ENCODE data around the gene C19orf38. TPM values are rescaled to one million over a fixed set of nuclear protein-coding genes. Genes with fewer than 3 reads are reported as not detected.
"Not testable (repeated sequence)": the region's sequence is repeated elsewhere in the genome, so short reads cannot be mapped to it uniquely, and the experiment has no call there.

The C19orf38 gene
- total RNA-seq, 1 donor from 2014 or later = not detected

- ATAC-seq = no peak
Measured at GRCh38 chr19:10826231-10826630, 22.0 kb upstream of the C19orf38 start.

DNA sequence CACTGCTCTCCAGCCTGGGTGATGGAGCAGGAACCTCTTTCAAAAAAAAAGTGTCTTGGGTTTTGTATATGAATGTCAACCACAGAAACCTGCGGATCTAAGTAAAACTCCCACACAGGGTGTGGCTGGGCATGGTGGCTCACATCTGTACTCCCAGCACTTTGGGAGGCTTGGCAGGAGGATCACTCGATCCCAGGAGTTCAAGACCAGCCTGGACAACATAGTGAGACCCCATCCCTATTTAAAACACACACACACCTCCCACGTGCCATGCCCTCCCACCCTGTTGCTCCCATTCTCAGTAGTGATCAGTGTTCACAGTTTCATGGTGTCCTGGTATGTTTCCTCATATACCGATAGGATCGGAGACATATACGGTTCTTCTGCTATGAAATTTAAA, 21.4 kb upstream of the C19orf38 start:
- no peak for ATAC-seq

DNA sequence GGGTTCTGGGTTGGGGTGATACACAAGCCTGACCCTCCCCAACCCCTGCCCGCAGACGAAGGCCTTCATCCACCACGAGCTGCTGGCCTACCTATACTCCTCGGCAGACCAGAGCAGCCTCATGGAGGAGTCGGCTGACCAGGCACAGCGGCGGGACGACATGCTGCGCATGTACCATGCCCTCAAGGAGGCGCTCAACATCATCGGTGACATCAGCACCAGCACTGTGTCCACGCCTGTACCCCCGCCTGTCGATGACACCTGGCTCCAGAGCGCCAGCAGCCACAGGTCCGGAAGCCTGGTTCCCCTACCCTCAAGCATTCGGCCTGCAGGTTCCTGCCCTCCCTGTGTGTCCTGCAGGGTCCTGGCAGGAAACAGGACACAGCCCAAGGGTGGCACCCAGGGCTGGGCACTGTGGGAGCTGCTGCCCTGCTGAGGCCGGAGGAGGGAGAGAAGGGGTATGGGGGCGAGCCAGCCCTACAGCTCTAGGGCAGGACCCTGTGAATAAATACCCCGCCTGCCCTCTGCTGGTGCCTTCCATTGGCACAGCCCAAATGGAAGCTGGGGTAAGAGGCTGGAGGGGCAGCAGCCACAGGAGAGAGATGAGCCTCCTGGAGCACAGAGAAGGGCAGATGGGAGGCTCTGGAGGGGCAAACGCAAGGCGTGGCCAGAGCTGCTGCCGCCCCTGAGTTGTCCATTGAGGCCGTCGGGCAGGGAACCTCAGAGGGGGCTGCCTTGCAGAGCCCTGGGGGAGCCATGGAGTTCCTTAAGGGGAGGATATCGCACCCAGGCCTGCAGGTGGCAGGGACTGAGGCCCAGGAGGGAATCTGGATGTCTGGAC, 19.0 kb upstream of the C19orf38 start:
- peak; percentile 4 for ATAC-seq

DNA sequence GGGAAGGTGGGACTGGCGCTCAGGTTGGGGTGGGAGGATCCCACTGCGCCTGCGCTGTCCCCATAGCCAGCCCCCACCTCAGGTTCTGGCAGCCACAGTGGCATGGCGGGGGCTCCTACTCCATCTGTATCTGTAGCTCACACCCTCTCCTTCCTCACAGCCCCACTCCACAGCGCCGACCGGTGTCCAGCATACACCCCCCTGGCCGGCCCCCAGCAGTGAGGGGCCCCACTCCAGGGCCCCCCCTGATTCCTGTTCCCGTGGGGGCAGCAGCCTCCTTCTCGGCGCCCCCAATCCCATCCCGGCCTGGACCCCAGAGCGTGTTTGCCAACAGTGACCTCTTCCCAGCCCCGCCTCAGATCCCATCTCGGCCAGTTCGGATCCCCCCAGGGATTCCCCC, 18.2 kb upstream of the C19orf38 start:
- ATAC-seq = peak; percentile 7

DNA sequence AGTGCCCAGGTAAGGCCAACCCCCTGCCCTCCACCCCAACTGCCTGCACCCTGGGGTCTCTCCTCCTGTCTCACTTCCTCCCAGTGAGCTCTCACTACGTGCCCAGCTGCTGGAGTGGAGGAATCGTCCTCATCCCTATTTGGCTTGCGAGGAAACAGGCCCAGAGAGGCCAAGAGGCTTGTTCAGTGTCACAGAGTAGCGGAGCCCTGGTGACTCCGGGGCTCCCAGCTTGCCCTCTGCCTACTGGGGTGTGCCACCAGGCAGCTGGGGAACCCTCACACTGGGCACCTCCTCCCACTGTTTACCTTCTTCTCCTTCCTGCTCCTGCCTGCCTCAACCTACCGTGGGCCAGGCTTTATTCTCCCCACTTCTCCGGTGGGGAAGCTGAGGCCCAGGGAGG, 17.8 kb upstream of the C19orf38 start:
- ATAC-seq = no peak

DNA sequence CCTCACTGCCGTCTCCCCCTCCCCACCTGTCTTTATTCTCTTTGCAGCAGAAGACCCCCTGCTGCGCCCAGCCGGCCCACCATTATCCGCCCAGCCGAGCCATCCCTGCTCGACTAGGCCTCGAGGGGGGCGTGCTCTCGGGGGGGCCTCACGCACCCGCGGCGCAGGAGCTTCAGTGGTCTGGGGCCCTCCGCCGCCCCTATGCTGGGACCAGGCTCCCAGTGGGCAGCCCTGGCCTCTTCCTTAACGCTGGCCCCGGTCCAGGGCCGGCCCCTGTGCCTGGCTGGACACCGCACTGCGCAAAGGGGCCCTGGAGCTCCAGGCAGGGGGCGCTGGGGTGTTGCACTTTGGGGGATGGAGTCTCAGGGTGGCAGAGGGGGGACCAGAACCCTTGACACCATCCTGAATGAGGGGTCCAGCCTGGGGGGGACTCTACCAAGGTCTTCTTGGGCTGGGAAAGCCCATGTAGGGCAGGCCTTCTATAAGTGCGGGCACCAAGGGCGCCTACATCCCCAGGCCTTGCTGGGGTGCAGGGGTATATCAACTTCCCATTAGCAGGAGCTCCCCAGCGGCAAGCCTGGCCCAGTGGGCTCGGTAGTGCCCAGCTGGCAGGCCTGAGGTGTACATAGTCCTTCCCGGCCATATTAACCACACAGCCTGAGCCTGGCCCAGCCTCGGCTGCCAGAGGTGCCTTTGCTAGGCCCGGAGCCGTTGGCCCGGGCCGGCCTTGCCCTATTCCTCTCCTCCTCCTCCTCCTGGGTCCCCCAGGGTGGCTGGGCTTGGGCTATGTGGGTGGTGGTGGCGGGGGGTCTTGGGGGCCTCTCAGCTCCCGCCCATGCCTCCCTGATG, 17.1 kb upstream of the C19orf38 start:
- ATAC-seq = no peak

GRCh38 chr19:10831987-10832938, 16.0 kb upstream of the C19orf38 start:
- no peak for ATAC-seq

DNA sequence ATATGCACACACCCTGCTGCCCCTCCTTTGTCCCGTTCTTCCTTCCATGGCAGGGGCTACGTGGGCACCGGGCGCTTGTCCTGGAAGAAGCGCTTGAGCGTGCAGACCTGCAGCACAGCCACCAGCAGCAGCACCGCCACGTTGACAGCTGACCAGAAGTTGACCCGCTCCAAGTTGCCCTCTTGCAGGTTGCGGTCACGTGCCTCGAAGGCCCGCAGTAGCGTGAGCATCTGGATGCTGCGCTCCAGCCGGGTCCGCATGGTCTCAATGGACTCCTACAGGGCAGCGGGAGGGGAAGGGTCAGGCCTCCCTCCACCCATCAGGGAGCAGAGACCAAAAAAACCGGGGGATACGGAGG, 15.3 kb upstream of the C19orf38 start:
- no peak for ATAC-seq

DNA sequence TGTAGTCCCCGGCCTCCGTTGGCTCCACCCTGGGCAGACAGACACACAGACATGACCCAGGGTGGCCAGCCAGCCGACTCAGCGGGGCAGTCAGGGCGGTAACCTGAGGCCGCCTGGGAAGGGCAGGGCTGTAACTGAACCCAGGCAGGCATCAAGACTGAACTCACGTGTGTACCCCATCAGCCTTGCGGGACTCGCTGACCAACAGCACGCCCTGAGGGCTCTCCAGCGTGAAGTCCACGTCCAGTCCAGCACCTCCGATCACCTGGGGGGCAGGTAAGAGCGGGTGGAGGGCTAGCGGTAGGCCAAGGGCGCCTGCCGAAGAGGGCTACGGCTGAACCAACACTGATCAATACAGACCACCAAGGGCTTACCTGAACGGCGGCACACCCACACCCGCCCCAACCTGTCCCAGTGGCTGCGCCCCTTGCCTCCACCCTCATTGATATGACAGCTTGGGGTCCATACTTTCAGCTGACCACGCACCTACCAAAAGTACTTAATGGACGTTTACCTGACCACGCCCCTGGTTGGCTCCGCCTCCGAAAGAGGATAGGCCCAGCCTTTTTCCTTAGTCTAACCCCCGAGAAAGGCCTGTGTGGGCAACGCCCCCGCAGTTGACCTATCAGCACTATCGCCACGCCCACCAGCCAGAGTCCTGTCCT, 13.0 kb upstream of the C19orf38 start:
- peak; percentile 17 for ATAC-seq

DNA sequence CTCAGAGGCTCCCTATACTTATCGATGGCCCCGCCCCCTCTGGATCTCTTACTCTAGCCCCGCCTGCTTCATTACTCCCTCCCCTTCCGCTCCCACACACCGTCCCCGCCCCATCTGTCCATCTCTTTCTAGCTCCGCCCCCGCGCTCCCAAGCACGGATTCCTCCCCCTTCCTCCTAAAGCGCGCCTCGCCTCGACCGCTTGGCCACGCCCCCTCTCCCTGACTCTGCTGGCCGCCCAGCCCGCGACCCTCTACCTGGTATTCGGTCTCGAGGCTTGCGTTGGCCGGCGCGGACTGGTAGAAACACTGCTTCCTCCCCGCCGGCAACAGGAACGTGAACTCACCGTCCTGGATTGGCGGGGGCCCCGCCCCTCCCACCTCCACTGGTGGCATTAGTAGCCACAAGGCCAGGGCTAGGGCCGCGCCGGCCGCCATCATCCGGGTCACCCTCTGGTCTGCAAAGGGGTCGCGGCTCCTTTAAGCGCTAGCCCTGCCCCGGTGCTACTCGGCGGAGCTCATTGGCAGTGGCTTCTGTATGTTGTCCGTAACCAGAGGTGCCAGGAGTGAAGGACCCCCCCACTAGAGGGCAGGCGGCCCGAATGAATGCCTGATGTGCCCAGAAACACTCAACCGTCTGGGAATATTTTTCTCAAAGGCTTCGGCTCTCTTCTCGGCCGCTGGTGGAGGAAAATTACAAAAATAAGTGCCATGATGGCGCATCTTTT, 12.3 kb upstream of the C19orf38 start, which contains the start of gene TMED1:
Gene TMED1 (minus strand): TSS at position 459 of the 725 bp plus-strand sequence. CDS start 21 bp downstream, at position 438.
- peak; percentile 95 for ATAC-seq

- peak; percentile 32 for ATAC-seq
Measured at GRCh38 chr19:10836479-10837330, 11.5 kb upstream of the C19orf38 start.

DNA sequence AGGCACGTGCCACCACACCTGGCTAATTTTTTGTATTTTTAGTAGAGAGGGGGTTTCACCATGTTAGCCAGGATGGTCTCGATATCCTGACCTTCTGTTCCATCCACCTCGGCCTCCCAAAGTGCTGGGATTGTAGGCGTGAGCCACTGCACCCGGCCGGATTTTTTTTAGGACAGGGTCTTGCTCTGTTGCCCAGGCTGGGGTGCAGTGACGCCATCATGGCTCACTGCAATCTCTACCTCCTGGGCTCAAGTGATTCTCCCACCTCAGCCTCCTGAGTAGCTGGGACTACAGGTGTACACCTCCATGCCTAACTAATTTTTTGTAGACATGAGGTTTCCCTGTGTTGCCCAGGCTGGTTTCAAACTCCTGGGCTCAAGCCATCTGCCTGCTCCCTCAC, 10.6 kb upstream of the C19orf38 start:
- not testable (repeated sequence) for ATAC-seq

DNA sequence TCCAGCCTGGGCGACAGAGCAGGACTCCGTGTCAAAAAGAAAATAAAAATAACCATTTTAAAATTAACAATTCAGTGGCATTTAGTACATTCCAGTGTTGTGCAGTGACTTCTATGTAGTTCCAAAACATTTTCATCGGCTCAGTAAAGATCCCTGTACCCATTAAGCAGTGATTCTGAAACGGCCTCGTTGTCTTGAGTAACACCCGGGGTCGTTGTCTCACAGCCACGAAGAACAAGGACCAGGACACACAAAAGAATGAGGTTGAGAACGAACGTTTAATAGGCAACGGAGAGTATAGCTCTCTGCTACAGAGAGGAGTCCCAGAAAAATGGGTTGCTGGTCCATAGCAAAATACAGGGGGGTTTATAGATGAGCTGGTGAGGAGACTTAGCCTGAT, 9.8 kb upstream of the C19orf38 start:
- no peak for ATAC-seq

GRCh38 chr19:10839114-10840050, 8.8 kb upstream of the C19orf38 start:
- ATAC-seq = no peak

DNA sequence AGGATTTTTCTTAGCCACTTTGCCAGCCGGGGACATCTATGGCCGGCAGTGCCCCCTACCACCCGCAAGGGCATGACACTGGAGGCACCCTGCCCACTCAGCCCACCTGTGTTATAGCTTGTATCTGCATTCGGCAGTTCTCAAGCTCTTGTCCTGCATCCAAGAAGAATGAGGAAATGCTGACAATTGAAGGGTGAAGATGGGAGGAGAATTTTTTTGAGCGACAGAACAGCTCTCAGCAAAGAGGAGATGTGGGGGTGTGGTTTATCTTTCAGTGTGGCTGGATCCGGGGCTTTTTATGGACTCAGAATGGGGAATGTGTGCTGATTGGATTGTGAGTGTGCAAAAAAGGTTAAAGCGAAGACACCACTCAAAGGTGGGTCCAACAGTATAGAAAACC, 5.4 kb upstream of the C19orf38 start:
- ATAC-seq = no peak

DNA sequence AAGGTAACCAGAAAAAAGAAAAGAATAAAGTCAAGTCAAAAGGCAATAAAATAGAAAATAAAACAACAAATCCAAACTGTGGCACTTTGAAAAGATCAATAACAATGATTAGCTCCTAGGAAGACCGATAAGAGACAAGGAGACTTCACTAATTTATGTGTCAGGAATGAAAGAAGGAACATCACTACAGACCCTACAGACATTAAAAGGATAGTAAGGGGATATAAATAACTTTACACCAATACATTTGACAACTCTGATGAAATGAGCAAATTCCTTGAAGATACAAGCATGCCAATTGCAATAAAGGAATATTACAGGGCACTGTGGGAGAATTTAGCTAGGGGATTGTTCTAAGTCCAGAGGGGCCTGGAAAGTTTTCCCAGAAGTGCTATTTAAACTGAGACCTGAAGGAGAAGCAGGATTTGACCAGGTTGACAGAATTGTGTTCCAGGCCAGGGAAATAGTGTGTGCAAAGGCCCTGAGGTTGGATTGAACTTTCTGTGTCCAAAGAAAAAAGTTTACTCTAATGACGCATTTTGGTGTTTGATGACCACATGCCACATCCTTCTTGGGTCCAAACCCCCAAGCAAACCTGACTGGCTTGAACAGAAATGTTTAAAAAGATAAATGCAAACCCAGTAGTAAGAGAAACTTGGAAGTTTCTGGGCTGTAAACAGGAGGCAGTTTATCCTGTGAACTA, 1.6 kb upstream of the C19orf38 start:
- ATAC-seq = no peak

- ATAC-seq = no peak
Measured at GRCh38 chr19:10850631-10851030, 2.4 kb downstream of the C19orf38 start.

DNA sequence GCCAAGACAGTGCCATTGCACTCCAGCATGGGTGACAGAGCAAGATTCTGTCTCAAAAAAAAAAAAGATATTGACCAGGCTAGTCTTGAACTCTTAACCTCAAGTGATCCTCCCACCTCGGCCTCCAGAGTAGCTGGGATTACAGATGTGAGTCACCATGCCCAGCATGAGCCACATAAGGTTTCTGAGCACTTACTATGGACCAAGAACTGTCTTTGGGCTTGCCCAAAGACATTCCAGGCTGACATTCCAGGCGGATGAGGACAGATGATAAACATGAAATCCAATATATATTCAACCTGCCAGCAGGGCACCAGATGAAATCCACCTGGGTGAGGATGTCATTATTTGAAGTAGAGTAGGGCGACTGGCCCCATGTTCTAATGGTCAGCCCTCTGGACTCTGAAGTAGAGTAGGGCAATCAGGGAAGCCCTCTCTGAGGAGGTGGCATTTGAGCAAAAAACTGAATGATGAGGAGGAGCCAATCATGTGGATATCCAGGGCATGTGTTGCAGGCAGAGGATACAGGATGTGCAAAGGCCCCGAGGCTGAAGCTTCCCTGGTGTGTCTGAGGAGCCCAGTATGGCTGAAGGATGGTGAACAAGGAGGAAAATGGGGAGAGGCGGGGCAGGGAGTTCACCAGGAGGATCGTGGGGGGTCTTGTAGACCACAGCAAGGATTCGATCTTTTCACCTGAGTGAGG, 4.0 kb downstream of the C19orf38 start:
- ATAC-seq = no peak
